ACHN (cell line): Measurements from ENCODE around the gene ZBTB11.
A peak's percentile ranks its signal among the peaks of the same experiment; 100 is the strongest.
"Not testable (repeated sequence)": the region's sequence is repeated elsewhere in the genome, so short reads cannot be mapped to it uniquely, and the experiment has no call there.

ENCODE experiments used
- DNase-seq: peaks from one replicate; pipeline ENCODE4 v3.0.0-alpha.2; 2015
- in situ Hi-C: cut with HindIII; loops from 2 replicates; pipeline ENCODE4 v1.10.0; 2017; ENCODE audit warnings: low sequenced_read_pairs, low pct_ligation_motif_present, low pct_unique_long_range_greater_than_20kb

Gene ZBTB11

GRCh38 chr3:101694836-101695235 is 17.9 kb upstream of the ZBTB11 start:
- DNase-seq, in situ Hi-C loops: not testable (repeated sequence)

GRCh38 chr3:101693540-101693939 is 16.6 kb upstream of the ZBTB11 start:
- peak; percentile 72 for DNase-seq
- in situ Hi-C loops, result not testable (repeated sequence)

- in situ Hi-C loops, DNase-seq: not testable (repeated sequence)
These were observed 15.0 kb upstream of the ZBTB11 start for GRCh38 chr3:101691685-101692671.

- in situ Hi-C loops, result no loop called here
- DNase-seq, result no peak
These were observed 14.0 kb upstream of the ZBTB11 start for GRCh38 chr3:101690972-101691371.

GRCh38 chr3:101689286-101689685 is 12.4 kb upstream of the ZBTB11 start:
- DNase-seq, result no peak
- in situ Hi-C loops, result no loop called here

GRCh38 chr3:101687142-101687931 is 10.4 kb upstream of the ZBTB11 start:
- in situ Hi-C loops, result no loop called here
- no peak for DNase-seq

- no peak for DNase-seq
- in situ Hi-C loops, result no loop called here
These were observed 9.0 kb upstream of the ZBTB11 start for GRCh38 chr3:101685870-101686307.

- in situ Hi-C loops, result no loop called here
- no peak for DNase-seq
These were observed 8.1 kb upstream of the ZBTB11 start for GRCh38 chr3:101685050-101685400.

GRCh38 chr3:101680466-101680865 is 3.5 kb upstream of the ZBTB11 start:
- DNase-seq, result no peak
- in situ Hi-C loops, result no loop called here

GRCh38 chr3:101678837-101679236 is 1.9 kb upstream of the ZBTB11 start:
- DNase-seq, in situ Hi-C loops: not testable (repeated sequence)

GRCh38 chr3:101677436-101678286 is 729 bp upstream of the ZBTB11 start:
- peak; percentile 12 for DNase-seq
- in situ Hi-C loops, result no loop called here

- in situ Hi-C loops, result no loop called here
- DNase-seq, result peak; percentile 94
These were observed 642 bp downstream of the ZBTB11 start for GRCh38 chr3:101676216-101676764.

GRCh38 chr3:101675709-101676215 is 1.2 kb downstream of the ZBTB11 start:
- in situ Hi-C loops, result no loop called here

GRCh38 chr3:101674518-101674917 is 2.4 kb downstream of the ZBTB11 start:
- DNase-seq, result no peak
- in situ Hi-C loops, result no loop called here

More at GRCh38 chr3:101675709-101676215, 1.2 kb downstream of the ZBTB11 start:
- DNase-seq, result no peak

GRCh38 chr3:101673953-101674352 is 3.0 kb downstream of the ZBTB11 start:
- no peak for DNase-seq
- in situ Hi-C loops, result no loop called here

- no peak for DNase-seq
- in situ Hi-C loops, result no loop called here
These were observed 5.9 kb downstream of the ZBTB11 start for GRCh38 chr3:101671014-101671413.

GRCh38 chr3:101667844-101668243 is 9.1 kb downstream of the ZBTB11 start:
- in situ Hi-C loops, result no loop called here
- no peak for DNase-seq

GRCh38 chr3:101667331-101667730 is 9.6 kb downstream of the ZBTB11 start:
- DNase-seq, result no peak
- in situ Hi-C loops, result no loop called here
